ENCODE data around the gene ADGRD2. TPM values are rescaled to one million over a fixed set of nuclear protein-coding genes. Genes with fewer than 3 reads are reported as not detected.

Gene ADGRD2
- total RNA-seq, 1 experiment from 2014 or later, result not detected

DNA sequence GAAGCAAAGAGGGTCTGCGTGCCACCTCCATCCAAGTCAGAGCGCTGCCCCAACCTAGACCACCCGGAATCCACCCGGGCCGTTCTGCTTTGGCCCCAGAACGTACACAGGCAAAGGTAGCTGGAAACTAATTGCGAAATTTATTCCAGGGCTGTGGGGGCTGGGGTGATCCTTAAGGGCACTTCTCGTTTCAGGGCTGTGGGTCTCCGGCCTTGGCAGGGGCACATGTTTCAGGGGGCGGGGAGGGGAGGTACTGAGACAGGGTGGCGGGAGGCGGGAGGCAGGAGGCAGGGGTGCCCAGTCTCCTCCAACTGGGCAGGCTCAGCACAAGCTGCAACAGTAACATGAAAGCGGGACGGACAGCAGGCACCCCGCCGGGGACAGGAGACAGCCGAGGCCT lies 30.9 kb downstream of the ADGRD2 start:
- ChIA-PET POLR2A (no interaction called here), CTCF (interaction anchor here (0.8 kb wide), 1 partner anchor 56 kb away, joined by 3 read pairs; no protein-coding TSS in a partner anchor)
- DNase-seq (ENCODE audit: low read depth, low spot score), result no peak
- no peak for TF ChIP-seq POLR2AphosphoS5 (IDR thresholded peaks at IDR 0.05; ENCODE audit: low read depth, low read length)
- TF ChIP-seq, protein P1, sequence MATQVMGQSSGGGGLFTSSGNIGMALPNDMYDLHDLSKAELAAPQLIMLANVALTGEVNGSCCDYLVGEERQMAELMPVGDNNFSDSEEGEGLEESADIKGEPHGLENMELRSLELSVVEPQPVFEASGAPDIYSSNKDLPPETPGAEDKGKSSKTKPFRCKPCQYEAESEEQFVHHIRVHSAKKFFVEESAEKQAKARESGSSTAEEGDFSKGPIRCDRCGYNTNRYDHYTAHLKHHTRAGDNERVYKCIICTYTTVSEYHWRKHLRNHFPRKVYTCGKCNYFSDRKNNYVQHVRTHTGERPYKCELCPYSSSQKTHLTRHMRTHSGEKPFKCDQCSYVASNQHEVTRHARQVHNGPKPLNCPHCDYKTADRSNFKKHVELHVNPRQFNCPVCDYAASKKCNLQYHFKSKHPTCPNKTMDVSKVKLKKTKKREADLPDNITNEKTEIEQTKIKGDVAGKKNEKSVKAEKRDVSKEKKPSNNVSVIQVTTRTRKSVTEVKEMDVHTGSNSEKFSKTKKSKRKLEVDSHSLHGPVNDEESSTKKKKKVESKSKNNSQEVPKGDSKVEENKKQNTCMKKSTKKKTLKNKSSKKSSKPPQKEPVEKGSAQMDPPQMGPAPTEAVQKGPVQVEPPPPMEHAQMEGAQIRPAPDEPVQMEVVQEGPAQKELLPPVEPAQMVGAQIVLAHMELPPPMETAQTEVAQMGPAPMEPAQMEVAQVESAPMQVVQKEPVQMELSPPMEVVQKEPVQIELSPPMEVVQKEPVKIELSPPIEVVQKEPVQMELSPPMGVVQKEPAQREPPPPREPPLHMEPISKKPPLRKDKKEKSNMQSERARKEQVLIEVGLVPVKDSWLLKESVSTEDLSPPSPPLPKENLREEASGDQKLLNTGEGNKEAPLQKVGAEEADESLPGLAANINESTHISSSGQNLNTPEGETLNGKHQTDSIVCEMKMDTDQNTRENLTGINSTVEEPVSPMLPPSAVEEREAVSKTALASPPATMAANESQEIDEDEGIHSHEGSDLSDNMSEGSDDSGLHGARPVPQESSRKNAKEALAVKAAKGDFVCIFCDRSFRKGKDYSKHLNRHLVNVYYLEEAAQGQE (IDR thresholded peaks at IDR 0.05; ENCODE audit: insufficient read depth in 1 of 2, low read depth in 2 of 2, low read length in 1 of 2), result no peak
- TF ChIP-seq, protein P2, sequence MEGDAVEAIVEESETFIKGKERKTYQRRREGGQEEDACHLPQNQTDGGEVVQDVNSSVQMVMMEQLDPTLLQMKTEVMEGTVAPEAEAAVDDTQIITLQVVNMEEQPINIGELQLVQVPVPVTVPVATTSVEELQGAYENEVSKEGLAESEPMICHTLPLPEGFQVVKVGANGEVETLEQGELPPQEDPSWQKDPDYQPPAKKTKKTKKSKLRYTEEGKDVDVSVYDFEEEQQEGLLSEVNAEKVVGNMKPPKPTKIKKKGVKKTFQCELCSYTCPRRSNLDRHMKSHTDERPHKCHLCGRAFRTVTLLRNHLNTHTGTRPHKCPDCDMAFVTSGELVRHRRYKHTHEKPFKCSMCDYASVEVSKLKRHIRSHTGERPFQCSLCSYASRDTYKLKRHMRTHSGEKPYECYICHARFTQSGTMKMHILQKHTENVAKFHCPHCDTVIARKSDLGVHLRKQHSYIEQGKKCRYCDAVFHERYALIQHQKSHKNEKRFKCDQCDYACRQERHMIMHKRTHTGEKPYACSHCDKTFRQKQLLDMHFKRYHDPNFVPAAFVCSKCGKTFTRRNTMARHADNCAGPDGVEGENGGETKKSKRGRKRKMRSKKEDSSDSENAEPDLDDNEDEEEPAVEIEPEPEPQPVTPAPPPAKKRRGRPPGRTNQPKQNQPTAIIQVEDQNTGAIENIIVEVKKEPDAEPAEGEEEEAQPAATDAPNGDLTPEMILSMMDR (IDR thresholded peaks at IDR 0.05), result no peak
- TF ChIP-seq TCF7L2 (IDR thresholded peaks at IDR 0.05; ENCODE audit: low read depth, low read length), result no peak
- no peak for TF ChIP-seq SIN3A (IDR thresholded peaks at IDR 0.05; ENCODE audit: borderline replicate concordance, insufficient read depth, low read depth, low read length)
- Histone ChIP-seq H3K9me3 (ENCODE audit: control insufficient read depth, insufficient read depth, low read depth, low read length) (no peaks in the 10 kb centered on the region), H3K4me1 (ENCODE audit: control insufficient read depth, insufficient read depth, low read length) (peaks cover 8% of the 10 kb centered on the region; the same call in 1 of the 2 replicates), H3K4me3 (ENCODE audit: low read depth in 2 of 2, low read length in 2 of 2) (no peak overlapping the region), H3K27me3 (ENCODE audit: control insufficient read depth, insufficient read depth, low read length) (no peaks in the 10 kb centered on the region), H3K36me3 (ENCODE audit: control insufficient read depth, insufficient read depth, low read length) (no peaks in the 10 kb centered on the region), H3K27ac (ENCODE audit: low read length) (no peak overlapping the region)
- in situ Hi-C loops (cut with HindIII; ENCODE audit: low pct_unique_long_range_greater_than_20kb, low sequenced_read_pairs), result no loop called here
- intact Hi-C loops (cut with micrococcal nuclease; ENCODE audit: unreplicated experiment), result no loop called here
- no TSS peak for BruUV-seq (replicated peaks)
- no peak for ATAC-seq

DNA sequence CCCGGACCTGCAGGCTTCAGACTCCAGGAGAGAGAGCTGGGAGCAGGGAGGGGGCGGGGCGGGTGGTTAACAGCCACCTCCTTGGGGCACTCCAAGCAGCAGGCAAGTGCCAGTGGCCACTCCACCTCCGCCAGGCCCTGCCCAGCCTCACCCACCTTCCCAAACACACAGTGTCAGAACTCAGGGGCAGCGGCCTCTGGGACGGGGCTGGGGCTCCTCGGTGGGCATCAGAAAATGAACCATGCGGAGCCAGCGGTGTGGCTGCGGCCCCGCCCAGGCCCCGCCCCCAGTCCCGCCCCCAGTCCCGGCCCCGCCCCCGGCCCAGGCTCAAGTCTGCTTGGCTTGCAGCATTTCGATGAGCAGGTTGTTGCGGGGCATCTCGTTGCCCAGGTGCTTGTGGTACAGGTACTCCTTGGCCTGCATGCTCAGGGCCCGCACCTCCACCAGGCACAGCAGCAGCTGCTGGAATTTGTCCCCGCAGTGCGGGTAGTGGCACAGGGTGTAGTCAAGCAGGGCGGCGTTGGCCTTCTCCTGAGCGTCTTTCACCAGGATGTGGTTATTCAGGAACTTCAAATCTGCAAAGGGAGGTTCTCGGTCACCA lies 32.3 kb downstream of the ADGRD2 start:
- no peak overlapping the region for H3K4me3 ChIP-seq (ENCODE audit: low read depth in 2 of 2, low read length in 2 of 2)
- in situ Hi-C loops (cut with HindIII; ENCODE audit: low pct_unique_long_range_greater_than_20kb, low sequenced_read_pairs), result no loop called here
- no peak for ATAC-seq
- no TSS peak for BruUV-seq (replicated peaks)
- 0 out of 2 replicates have a peak, but pooled peaks cover 3% of the 10 kb centered on the region for H3K4me1 ChIP-seq (ENCODE audit: control insufficient read depth, insufficient read depth, low read length)
- ChIA-PET POLR2A (no interaction called here), CTCF (interaction anchor here (0.6 kb wide), 1 partner anchor 79 kb away, joined by 6 read pairs; no protein-coding TSS in a partner anchor)
- intact Hi-C loops (cut with micrococcal nuclease; ENCODE audit: unreplicated experiment), result no loop called here
- no peaks in the 10 kb centered on the region for H3K36me3 ChIP-seq (ENCODE audit: control insufficient read depth, insufficient read depth, low read length)
- TF ChIP-seq POLR2AphosphoS5 (IDR thresholded peaks at IDR 0.05; ENCODE audit: low read depth, low read length) (no peak), TCF7L2 (IDR thresholded peaks at IDR 0.05; ENCODE audit: low read depth, low read length) (no peak), SIN3A (IDR thresholded peaks at IDR 0.05; ENCODE audit: borderline replicate concordance, insufficient read depth, low read depth, low read length) (no peak)
- TF ChIP-seq, protein P2 (IDR thresholded peaks at IDR 0.05), result no peak
- TF ChIP-seq, protein P1 (IDR thresholded peaks at IDR 0.05; ENCODE audit: insufficient read depth in 1 of 2, low read depth in 2 of 2, low read length in 1 of 2), result no peak
- H3K27ac ChIP-seq (ENCODE audit: low read length), result no peak overlapping the region
- H3K27me3 ChIP-seq (ENCODE audit: control insufficient read depth, insufficient read depth, low read length), result no peaks in the 10 kb centered on the region
- DNase-seq (ENCODE audit: low read depth, low spot score), result no peak
- H3K9me3 ChIP-seq (ENCODE audit: control insufficient read depth, insufficient read depth, low read depth, low read length), result no peaks in the 10 kb centered on the region

Data from Panc1 (cell line).